ENCODE measurements around the gene GRM8.

GRCh38 chr7:126690104-126690503 is 562.6 kb downstream of the GRM8 start:
- TF ChIP-seq, protein P1, sequence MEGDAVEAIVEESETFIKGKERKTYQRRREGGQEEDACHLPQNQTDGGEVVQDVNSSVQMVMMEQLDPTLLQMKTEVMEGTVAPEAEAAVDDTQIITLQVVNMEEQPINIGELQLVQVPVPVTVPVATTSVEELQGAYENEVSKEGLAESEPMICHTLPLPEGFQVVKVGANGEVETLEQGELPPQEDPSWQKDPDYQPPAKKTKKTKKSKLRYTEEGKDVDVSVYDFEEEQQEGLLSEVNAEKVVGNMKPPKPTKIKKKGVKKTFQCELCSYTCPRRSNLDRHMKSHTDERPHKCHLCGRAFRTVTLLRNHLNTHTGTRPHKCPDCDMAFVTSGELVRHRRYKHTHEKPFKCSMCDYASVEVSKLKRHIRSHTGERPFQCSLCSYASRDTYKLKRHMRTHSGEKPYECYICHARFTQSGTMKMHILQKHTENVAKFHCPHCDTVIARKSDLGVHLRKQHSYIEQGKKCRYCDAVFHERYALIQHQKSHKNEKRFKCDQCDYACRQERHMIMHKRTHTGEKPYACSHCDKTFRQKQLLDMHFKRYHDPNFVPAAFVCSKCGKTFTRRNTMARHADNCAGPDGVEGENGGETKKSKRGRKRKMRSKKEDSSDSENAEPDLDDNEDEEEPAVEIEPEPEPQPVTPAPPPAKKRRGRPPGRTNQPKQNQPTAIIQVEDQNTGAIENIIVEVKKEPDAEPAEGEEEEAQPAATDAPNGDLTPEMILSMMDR (conservative IDR thresholded peaks at IDR 0.05; ENCODE audit: low read length): no peak
- no peak for TF ChIP-seq EZH2phosphoT487 (IDR thresholded peaks at IDR 0.05; ENCODE audit: borderline replicate concordance)
